Measurements from ENCODE around the gene PAQR4.

DNA sequence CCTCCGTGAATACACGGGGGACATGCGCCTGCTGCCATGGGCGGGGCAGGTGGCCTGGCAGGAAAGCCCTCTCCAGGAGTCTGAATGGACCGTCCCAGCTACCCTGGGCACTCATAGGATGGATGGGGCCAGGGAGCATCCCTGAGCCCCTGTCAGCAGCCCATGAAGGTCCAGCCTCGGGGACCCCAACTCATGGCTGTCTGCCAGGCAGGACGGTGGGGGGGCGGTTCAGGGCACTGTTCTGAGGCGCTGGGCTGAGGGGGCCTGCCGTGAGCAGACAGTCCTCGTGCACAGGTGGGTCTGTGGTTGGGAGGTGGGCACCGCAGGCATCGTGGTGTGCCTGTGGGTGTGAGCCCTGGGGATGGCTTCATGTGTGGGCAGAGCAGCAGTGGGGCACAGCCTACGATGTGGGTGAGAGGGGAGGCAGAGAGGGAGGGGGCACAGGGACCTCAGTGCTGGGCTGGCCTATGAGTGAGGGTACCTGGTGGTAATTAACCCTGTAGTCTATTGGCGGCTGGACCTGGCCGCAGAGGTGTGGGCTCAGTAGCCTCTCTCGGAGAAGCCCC is 17.6 kb downstream of the PAQR4 start:
- TF ChIP-seq, protein P1, sequence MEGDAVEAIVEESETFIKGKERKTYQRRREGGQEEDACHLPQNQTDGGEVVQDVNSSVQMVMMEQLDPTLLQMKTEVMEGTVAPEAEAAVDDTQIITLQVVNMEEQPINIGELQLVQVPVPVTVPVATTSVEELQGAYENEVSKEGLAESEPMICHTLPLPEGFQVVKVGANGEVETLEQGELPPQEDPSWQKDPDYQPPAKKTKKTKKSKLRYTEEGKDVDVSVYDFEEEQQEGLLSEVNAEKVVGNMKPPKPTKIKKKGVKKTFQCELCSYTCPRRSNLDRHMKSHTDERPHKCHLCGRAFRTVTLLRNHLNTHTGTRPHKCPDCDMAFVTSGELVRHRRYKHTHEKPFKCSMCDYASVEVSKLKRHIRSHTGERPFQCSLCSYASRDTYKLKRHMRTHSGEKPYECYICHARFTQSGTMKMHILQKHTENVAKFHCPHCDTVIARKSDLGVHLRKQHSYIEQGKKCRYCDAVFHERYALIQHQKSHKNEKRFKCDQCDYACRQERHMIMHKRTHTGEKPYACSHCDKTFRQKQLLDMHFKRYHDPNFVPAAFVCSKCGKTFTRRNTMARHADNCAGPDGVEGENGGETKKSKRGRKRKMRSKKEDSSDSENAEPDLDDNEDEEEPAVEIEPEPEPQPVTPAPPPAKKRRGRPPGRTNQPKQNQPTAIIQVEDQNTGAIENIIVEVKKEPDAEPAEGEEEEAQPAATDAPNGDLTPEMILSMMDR (IDR thresholded peaks at IDR 0.05; ENCODE audit: low read length), result no peak
- TF ChIP-seq EZH2 (optimal IDR thresholded peaks at IDR 0.05; ENCODE audit: low read depth, low read length), result no peak
